ENCODE data around the gene MPV17L2.
"Not testable (repeated sequence)": the region's sequence is repeated elsewhere in the genome, so short reads cannot be mapped to it uniquely, and the experiment has no call there.

MPV17L2 gene

GRCh38 chr19:18204394-18205199 lies 11.6 kb downstream of the MPV17L2 start:
- peak; percentile 37 for ATAC-seq

GRCh38 chr19:18205200-18205892 lies 12.3 kb downstream of the MPV17L2 start:
- ATAC-seq, result peak; percentile 12
- TF ChIP-seq ESRRG (CRISPR knock-in tag; IDR thresholded peaks at IDR 0.05) (no peak), ZFP3 (CRISPR knock-in tag; IDR thresholded peaks at IDR 0.05) (no peak), CSDC2 (CRISPR knock-in tag; IDR thresholded peaks at IDR 0.05) (no peak), BACH2 (CRISPR knock-in tag; IDR thresholded peaks at IDR 0.05; ENCODE audit: borderline replicate concordance) (no peak), RARB (CRISPR knock-in tag; IDR thresholded peaks at IDR 0.05) (no peak), CSRNP3 (CRISPR knock-in tag; IDR thresholded peaks at IDR 0.05) (no peak)

More at GRCh38 chr19:18204394-18205199, 11.6 kb downstream of the MPV17L2 start:
- TF ChIP-seq RARB (CRISPR knock-in tag; IDR thresholded peaks at IDR 0.05), result no peak
- peak; percentile 82; the same call in 1 of the 2 replicates for TF ChIP-seq PATZ1 (CRISPR knock-in tag; IDR thresholded peaks at IDR 0.05; ENCODE audit: borderline replicate concordance)

- TF ChIP-seq TOX (CRISPR knock-in tag; IDR thresholded peaks at IDR 0.05; ENCODE audit: borderline replicate concordance) (no peak), ARNTL (CRISPR knock-in tag; IDR thresholded peaks at IDR 0.05; ENCODE audit: borderline replicate concordance, low read depth) (no peak), CSRNP3 (CRISPR knock-in tag; IDR thresholded peaks at IDR 0.05) (no peak), SNAI2 (CRISPR knock-in tag; IDR thresholded peaks at IDR 0.05) (no peak), POU6F1 (CRISPR knock-in tag; IDR thresholded peaks at IDR 0.05; ENCODE audit: borderline replicate concordance, low read depth) (no peak), CREB5 (CRISPR knock-in tag; IDR thresholded peaks at IDR 0.05; ENCODE audit: low read depth) (no peak), ZFP30 (CRISPR knock-in tag; IDR thresholded peaks at IDR 0.05) (no peak), ESRRG (CRISPR knock-in tag; IDR thresholded peaks at IDR 0.05) (no peak), ZFP3 (CRISPR knock-in tag; IDR thresholded peaks at IDR 0.05) (no peak), OSR1 (CRISPR knock-in tag; IDR thresholded peaks at IDR 0.05) (no peak)
Measured at GRCh38 chr19:18206018-18206417, 13.0 kb downstream of the MPV17L2 start.

GRCh38 chr19:18208098-18208951 lies 15.3 kb downstream of the MPV17L2 start:
- TF ChIP-seq ARNTL (CRISPR knock-in tag; IDR thresholded peaks at IDR 0.05; ENCODE audit: borderline replicate concordance, low read depth), result no peak
- no peak for TF ChIP-seq SNAI2 (CRISPR knock-in tag; IDR thresholded peaks at IDR 0.05)
- no peak for TF ChIP-seq CSRNP3 (CRISPR knock-in tag; IDR thresholded peaks at IDR 0.05)
- TF ChIP-seq PATZ1 (CRISPR knock-in tag; IDR thresholded peaks at IDR 0.05; ENCODE audit: borderline replicate concordance), result no peak

More at GRCh38 chr19:18206018-18206417, 13.0 kb downstream of the MPV17L2 start:
- no peak for ATAC-seq

GRCh38 chr19:18209912-18210311 lies 16.9 kb downstream of the MPV17L2 start:
- not testable (repeated sequence) for ATAC-seq

More at GRCh38 chr19:18208098-18208951, 15.3 kb downstream of the MPV17L2 start:
- ATAC-seq, result no peak
